ENCODE measurements around the gene BABAM2.
"Not testable (repeated sequence)": the region's sequence is repeated elsewhere in the genome, so short reads cannot be mapped to it uniquely, and the experiment has no call there.

Gene BABAM2

DNA sequence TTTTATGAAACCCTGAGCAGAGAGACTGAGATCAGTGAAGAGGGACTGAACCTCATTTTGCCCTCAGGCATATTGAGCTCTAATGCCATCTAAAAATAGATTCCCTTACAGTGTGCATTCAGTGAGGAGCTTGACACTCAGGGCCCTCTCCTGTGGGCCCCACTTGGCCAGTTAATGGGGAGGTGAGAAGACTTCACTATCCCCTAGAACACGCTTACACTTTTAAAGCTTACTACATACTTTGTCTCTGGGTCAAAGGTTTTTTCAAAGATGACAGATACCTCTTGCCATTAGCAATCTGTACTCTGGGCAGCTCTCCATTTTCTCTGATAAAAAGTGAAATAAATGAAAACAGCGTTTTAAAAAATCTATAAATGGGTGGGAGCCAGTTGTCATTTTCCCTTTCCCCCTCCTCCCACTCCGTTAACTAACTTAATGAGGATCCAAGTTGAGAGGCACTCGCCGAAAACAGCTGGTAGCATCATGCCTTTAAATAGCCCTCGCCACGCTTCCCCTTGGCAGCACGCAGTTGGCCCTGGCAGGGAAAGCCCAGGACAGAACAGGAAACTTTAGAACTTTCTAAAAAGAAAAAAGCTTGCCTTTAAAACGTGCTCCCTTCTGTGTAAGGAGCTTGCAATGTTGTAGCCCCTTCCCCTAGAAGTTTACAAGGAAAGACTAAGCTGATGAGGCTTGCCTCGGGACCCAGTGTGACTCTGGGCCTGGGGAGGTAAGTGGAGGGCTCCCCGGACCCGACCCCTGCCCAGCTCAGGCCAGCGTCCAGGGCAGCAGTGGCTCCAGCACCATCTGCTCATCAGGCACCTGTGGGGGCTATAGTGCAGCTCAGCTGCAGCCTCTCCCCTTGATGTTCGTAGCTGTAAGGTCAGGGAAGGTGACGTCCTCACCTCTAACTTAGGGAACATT is 443.3 kb downstream of the BABAM2 start:
- no peak for DNase-seq

DNA sequence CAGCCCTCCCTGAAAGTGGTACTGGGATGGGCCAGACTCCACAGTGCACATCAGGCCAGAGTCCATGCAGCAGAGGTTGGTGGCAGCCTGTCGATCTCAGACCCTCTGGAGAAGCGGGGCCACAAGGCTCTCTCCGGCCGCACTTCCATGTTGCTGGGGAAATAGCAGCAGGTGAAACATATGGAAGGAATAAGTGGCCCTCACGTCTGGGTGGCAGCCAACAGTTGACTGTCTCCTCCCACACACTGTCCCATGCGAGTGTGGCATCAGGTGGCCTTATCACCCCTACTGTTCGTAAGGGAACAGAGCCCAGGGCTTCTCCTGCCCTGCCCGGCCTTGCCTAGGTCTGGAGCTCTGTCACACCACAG is 444.0 kb downstream of the BABAM2 start:
- DNase-seq, result no peak

DNA sequence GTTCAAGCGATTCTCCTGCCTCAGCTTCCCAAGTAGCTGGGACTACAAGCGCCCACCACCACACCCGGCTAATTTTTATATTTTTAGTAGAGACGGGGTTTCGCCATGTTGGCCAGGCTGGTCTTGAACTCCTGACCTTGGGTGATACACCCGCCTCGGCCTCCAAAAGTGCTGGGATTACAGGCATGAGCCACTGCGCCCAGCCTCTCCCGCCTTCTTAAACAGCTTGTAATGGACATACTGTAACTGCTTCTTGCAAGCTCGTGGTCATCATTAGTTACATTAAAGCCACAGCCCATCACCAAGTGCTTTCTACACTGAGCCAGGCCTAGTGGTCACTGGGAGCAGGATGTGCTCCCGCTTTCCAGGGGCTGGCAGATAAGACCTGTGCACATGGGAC is 444.7 kb downstream of the BABAM2 start:
- DNase-seq, result not testable (repeated sequence)

DNA sequence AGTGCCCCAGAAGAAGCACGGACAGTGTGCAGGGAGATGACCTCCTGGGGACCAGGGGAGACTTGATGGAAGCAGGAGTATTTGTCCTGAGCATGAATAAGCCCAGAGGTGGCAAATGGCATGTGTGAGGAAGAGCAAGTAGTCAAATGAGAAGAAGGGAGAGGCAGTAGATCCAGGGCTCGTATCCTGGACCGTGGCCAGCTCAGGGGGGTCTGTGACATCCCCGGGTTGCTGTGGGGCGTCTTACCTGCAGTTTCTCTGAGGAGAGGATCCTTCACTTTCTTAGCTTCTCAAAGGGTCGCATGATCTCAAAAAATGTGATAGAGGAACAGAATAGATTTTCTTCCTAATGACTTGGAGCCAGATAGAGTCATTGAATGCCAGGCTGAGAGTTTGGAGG is 445.1 kb downstream of the BABAM2 start:
- DNase-seq, result no peak

DNA sequence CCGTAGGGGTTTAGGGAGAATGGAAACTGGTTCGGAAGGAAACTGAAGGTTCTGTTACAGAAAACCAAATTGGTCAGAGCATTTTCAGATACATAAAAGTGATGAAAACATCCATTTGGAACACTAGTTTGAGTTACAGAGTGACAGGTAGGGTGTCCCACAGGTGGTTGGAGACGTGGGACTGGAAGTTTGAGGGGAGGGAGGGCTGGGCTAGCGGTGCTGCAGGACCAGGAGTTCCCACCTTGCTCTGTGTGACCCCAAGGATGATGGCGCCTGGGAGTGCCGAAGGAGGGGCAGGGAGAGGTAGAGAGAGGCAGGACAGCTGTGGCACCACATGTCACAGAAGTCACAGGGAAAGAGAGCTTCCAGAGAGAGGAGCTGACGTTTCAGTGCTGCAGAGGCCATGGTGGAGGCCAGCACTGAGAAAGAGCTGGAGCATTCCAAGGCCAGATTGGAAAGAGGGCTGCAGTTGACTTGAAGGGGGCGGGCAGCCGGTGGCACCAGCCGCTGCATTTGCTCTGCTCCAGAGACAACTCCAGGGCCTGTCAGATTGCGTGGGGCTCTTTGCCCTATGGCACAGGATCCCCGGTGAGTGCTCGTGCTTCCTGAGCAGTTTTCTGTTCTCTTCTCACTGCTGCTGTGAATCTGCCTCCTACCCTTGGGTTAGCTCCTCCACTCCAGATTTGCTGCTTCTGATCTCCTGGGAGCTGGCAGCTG is 445.9 kb downstream of the BABAM2 start:
- no peak for DNase-seq

DNA sequence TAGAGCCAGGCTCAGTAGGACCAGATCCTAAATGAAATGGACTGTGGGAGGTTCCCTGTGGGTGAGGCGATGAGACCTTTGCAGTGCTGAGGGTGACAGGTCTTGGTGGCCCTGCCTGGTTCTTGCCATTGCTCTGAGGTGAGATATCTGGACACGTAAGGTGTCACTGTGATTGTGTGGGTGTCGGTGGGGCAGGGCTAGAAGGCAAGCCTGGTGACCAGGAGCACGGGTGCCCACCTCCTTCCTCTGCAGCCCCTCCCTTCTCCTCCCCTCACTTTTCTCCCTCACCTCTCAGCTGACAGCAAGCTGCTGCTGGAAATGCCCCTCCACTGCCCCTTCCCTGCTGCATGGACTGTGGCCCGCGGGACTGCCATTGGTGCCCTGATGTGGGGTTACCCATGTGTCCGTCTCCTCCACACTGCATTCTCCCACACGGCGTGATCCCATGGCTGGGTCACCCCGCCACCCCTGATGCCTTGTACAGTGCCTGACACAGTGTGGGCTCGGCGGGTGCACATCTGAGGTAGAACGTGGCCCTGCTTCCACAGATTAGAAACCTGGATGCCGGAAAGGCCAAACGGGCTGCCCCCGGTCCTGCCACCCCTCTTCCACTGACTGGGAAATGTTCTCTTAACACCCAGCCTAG is 446.6 kb downstream of the BABAM2 start:
- DNase-seq, result no peak

DNA sequence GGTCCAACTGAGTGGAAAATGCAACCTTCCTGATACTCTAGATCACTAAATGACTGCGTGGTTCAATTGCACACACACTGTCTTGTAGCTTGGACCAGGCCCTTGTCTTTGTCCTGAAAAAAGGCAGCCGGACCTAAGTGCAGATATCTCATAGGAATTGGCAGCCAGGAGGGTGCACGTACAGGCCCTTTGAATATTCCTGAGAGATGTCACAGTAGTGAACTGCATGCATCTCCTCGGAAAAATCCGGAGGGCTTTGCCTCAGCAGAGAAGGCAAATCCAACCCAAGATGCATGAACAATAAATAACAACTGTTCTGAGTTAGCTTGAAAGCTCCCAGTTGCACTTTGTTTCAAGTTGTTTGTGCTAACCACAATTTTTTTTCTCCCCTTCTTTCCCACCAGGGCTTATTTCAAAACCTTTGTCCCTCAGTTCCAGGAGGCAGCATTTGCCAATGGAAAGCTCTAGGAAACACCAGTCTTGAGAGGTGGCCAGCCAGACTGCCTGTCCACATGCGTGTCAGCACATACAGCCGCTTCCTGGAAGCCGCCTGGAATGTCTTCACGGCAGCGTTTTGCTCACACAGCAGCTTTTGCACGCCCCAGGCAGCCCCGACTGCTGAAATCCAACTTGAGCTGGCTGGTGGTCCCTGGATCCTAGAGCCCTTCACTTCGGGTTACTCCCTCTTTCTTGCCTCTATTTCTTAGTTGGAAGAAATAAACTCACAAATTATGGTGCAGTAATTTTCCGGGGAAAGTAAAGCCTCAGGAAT is 447.7 kb downstream of the BABAM2 start:
- no peak for DNase-seq

DNA sequence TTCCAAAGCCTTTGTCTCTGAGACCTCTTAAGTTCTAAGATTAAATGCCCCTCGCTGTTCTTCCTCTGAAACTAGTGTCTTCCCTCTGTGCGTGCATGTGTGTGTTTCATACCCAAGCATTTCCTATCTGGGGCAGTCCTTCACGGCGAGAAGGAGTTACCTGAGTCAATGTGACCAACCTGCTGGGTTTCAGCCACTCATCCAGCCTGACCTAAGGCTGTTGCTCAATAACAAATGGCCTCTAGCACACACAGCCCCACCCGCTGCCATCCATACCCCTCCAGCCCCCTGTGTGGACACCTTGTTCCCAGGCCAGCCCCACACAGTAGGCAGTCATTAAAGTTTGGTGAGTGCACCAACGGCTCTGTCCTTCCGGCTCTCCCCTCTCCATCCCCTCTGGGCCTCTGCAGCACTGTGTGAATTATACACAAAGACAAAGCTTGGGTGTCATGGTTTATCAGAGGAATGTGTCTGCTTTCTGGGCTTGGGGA is 448.3 kb downstream of the BABAM2 start:
- DNase-seq, result no peak

DNA sequence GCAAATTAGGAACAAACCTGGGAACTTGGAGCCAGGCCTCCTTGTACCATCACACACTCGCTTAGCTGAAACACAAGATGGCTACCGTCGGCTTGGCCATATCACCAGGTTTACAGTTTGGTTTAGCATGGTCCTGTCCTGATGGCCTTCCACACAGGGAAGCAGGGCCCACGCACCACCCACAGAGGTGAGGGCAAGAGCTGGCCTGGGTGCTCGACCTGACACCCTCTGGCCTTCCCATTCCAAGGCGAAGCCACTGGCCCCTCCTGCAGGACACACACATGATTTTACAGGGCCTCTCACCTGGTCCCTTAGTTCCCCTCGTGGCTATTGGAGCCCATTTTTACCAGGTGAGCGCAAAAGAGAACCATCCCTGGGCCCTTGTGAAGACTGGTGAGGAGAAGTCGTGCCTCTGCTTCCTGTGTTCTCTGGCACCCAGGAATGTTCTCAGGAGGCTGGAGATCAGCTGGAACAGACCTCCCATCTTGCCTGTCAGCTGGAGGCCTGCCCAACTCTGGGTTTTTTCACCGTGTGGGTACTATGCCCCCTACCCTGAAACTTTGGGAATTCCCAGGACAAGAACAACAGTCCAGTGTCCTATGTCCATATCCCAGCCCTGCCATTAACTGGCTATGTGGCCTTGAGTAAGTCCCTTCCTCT is 449.1 kb downstream of the BABAM2 start:
- no peak for DNase-seq

DNA sequence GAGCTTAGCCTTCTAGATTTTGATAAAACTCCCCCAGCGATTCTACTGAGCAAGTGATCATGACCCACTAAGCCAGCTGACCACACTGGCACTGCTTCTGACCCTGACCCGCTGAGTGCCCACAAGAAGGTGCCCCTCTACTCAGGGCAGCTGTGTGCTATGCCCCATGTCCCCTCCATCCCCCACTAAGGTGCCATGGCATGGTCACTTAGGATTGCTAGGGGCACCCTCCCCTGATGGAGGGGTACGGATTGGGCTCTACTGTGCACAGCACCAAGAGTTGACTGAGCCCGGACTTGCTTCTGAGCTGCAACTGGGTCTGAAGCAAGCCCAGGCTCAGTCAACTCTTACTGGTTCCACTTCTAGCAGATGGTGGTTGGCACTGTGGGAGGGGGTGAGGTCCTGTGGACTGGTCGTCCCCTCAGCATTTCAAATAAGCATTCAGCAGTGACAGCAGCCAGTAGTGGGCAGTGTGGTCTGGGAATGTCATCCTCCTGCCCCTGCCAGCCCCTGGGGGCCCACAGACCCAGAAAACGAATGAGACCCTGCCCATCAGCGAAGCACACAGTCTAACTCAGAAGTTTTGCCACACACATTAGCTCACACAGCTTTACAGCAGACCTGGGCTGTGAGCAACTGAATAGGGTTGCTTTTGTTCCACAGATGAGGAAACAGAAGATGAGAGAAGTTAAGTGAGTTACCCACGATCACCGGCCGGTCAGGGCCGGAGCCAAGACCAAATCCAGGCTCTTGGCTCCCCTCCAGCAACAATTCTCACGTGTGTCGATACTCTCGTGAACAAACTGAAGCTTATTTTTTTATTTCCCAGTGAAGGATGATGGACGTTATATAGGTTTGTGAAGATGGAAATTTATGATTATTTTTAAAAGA is 450.0 kb downstream of the BABAM2 start:
- DNase-seq, result no peak

DNA sequence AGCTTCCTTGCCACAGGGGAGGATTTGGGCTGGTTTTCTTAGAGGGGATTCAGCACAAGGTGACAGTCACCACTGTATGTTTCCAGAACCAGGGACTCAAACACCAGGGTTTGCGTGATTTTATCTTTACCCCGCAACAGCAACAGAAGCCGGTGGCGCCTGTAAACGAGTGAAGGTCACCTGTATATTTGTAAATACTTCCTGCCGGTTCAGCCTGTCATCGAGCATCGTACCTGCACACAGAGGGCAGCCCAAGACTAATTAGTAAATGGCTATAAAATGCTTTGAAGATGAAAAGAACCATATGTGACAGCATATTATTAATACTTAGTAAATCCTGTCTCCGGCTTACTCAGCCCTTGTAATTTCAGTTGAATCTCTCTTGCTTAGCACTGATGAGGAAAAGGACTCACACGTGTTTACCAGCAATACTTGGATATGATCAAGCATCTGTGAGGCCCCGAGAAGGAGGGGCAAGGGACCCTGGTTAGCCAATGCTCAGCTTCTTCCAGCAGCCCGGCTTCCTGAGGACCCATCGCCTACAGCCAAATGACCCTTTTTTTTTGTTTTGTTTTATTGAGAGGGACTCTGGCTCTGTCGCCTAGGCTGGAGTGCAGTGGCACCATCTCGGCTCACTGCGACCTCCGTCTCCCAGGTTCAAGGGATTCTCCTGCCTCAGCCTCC is 450.8 kb downstream of the BABAM2 start:
- no peak for DNase-seq

DNA sequence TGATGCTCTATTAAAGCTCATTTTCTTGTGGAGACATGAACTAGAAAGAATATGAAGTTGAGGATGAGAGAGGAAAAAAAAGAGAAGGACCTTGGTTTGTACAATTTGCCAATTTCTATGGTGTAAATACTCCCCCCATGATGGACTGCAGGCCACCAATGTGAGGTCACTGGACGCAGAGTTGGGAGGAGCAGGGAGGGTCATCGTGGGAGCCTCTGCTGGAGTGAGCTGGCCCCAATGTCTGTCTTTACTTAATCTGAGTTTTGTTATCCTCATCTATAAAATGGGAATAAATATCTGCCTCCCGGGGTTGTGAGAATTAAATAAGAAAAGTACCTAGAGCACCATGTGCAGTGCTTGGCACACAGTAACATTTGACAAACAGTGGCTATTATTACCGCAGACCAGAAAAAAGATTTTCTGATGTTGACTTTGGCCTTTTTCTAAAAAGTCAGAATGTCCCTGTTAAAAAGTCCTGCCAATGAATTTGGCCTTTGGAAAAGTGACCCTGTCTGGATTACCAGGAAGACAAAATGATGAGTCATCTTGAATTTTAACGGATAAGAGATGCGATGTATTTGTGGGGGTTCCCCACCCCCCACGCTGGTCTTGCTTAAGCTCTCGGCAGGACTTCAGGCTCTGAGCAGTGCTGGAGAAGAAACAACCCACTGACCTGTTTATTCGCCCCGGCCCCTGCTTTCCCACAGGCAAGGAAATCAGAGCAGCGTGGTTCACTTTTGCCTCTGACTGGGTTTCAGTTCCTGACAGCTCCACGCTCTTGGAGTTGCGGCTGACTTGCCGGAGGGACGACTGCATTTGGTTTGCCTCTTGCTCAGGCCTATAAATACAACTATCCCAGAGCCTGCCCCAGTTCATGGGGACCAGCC is 451.8 kb downstream of the BABAM2 start:
- no peak for DNase-seq

DNA sequence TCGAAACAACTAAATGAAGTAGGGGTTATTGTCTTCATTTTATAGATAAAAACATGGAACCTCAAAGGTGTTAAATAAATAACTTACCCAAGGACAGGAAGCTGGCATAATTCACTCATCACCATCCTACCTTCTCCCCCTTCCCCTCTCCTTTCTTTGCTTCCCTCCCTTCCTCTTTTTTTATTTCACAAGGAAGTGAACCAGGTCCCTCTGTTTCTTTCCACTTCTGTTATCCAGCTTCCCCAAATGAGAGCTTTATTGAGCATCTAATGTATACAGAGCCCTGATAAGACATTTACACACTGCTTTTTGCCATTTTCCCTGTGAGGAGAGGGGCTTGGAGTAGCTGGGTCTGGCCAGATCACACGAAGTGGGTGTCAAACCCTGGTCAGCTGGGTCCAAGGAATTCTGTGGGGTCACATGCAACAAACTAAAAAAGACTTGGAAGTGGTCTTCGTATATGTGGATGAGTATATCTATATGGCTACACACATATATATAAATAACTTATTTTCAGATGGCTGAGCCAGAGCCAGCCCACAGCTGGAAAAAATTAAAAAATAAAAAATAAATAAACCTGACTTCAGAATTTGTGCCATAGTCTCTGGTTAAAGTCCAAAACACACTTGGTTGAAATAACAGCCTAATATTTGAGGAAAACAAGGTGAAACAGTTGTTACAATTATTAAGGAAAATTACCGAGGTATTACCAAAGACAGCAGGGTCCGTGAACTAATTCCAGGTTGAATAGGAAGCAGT is 452.8 kb downstream of the BABAM2 start:
- DNase-seq, result no peak

DNA sequence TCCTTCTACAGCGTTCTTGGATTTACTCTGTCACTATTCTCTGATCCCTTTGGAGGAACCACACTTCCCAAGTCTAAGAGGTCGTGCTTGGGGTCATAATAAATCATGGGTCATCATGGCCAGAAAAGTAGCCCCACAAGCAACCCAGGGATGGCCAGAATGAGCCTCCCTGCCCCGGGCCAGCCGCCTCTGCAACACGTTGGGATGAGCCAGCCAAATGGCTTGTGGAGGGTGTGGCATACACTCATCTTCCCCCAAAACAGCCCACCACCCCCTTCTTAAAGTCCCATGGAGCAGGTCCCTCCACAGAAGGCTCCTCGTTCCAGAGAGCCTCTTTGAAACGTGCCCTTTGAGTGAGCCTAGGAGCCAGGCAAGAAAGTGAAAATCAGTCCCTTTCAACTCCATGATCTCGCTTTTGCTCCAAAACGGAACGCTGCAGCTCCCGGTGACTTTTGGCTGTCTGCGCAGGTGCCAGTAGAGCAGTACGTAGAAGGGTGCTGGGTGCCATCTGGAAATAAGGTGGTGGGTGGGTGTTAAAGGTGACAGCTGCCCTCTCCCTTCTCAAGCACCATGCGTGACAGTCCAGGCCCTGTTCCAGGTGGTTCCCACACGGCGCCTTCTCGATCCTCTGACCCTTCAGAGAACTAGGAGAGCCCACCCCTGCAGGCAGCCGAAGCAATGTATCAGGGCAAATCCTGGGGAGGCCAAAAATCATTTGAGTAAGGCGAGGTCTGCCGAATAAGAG is 453.6 kb downstream of the BABAM2 start:
- DNase-seq, result no peak

DNA sequence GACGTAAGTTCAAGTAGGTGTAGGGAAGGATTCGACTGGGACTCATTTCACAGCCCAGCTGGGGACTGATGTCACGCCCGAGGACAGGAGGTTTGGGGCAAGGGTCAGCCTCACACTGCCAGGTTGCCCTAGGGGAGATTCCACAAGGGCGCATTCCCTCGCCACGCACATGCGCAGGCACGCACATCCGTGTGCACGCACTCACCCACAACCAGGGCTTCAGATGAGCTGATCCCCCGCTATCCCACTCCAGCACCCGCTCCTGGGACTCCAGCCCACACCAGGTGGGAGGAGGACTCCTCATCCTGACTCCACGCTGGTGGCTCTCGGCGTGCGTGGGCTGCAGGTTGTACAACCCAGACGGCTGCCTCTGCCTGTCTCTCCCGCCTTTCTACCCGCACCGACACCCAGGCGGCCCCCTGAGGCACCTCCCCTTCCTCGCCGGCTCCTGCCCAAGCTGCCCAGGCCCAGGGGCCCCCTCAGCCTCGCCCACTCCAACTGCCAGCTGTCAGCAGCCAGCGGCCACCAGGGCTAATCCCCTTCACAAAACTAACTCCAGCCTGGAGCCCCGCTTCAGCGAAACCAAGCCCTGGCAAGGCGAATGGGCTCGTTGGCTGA is 454.3 kb downstream of the BABAM2 start:
- DNase-seq, result no peak

DNA sequence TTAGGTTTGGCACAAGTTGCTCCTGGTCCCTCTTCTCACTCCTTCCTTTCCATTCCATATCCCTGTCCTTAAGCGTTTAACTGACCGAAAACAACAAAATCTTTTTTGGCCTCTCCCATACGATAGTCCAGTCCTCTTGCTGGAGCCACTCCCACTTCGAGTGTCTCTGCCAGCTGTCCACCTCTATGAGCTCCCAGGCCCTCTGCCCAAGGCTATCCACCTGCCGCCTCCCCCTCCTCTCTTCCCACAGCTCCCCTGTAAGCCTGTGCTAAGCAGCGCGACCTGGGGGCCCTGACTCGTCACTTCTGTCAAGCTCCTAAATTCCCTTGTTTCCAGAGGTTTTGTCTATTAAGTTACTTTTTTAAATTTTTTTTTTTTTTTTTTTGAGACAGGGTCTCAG is 455.1 kb downstream of the BABAM2 start:
- DNase-seq, result no peak

DNA sequence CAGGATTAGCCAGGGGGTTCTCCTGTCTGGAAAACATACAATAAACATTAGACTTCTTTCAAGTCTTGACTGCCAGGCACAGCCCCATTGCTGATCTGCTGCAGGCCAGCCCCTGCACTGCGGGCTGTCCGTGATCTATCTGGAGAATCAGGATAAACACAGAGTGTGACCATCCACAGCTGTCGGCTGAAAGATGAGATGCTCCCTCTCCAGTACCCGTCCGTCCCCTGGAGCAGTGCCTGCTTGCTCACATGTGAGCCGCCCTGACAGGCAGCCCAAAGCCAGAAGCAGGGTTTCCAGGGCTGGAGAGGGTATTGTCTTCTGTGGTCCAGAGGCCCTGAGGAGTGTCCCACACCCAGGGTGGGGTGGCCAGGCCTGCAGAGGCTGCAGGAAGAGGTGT is 456.1 kb downstream of the BABAM2 start:
- DNase-seq, result no peak
